HepG2 (cell line): ENCODE data around the gene TTC31. TPM values are rescaled to one million over a fixed set of nuclear protein-coding genes. Genes with fewer than 3 reads are reported as not detected.

Experiments used
- ATAC-seq: fragments of 200-7000 bp; cut with Tn5 transposase; 3 replicates; pipeline ENCODE4 v1.9.1; 2020; ENCODE audit warnings: mild to moderate bottlenecking, moderate library complexity
- BruUV-seq: library from RNA; stranded (reverse); fragments of 400-500 nt; replicated peaks from 2 replicates; lab custom pipeline; 2021; lab: Mats Ljungman, UMichigan
- CTCF ChIA-PET: fragments of 300-600 bp; formaldehyde crosslinking; extraction: SDS; loops from one replicate; lab custom pipeline; 2021; ENCODE audit warnings: low total read pairs, inconsistent platforms, low intra/inter-chr PET ratio; lab: Yijun Ruan, JAX
- POLR2A ChIA-PET: fragments of 350-600 bp; sonication (Branson Sonifier 250); formaldehyde crosslinking; loops from one replicate; lab custom pipeline; 2020; ENCODE audit warnings: antibody characterized with exemption, inconsistent platforms; lab: Yijun Ruan, JAX
- DNase-seq: peaks from one replicate; pipeline ENCODE4 v3.0.0-alpha.2; 2015; ENCODE audit warnings: low spot score
- FAIRE-seq: peaks from 3 replicates; lab custom pipeline; 2011; peaks lifted over from hg19 to GRCh38; lab: Jason Lieb, UNC
- H2AFZ ChIP-seq: one replicate; pipeline ENCODE4 v1.6.1; 2011; ENCODE audit warnings: low read length, inconsistent platforms
- H3K27ac ChIP-seq: fragments of 300-600 bp; 3 replicates; pipeline ENCODE4 v1.8.0; 2011; ENCODE audit warnings: mixed run types, mild to moderate bottlenecking, mixed read lengths, low read length, inconsistent platforms; ENCODE audit not compliant: insufficient read depth; ENCODE audit errors: extremely low read length
- H3K27me3 ChIP-seq, 2 experiments: fragments of 200-600 bp in 1 of 2; 2 replicates in 1 of 2; 3 replicates in 1 of 2; pipeline versions ENCODE4 v1.6.0 to v1.8.0; 2011; ENCODE audit warnings: low read length in 2 of 2, mild to moderate bottlenecking in 2 of 2, moderate library complexity in 2 of 2, inconsistent platforms in 1 of 2; ENCODE audit not compliant: insufficient read depth in 2 of 2, control insufficient read depth in 1 of 2
- H3K36me3 ChIP-seq, 2 experiments: fragments of 200-600 bp in 1 of 2; replicated peaks in 1 of 2; 2 replicates in 1 of 2; 3 replicates in 1 of 2; pipeline versions ENCODE4 v1.5.1 to v1.8.0; 2011; ENCODE audit warnings: low read length in 2 of 2, inconsistent platforms in 1 of 2; ENCODE audit not compliant: insufficient read depth in 2 of 2, control insufficient read depth in 1 of 2
- H3K4me1 ChIP-seq: 2 replicates; pipeline ENCODE4 v1.5.1; 2012; ENCODE audit warnings: low read length, inconsistent platforms; ENCODE audit not compliant: insufficient read depth
- H3K4me2 ChIP-seq: 2 replicates; pipeline ENCODE4 v1.6.0; 2011; ENCODE audit warnings: low read depth, low read length, inconsistent platforms
- H3K4me3 ChIP-seq, 3 experiments: fragments of 200-600 bp in 1 of 3; sonication (generic), shearing (Covaris generic) in 1 of 3; replicated peaks in 1 of 3; 2 replicates each; pipeline ENCODE4 v1.5.1; 2011 to 2016; ENCODE audit warnings: low read length in 3 of 3, inconsistent platforms in 2 of 3, low read depth in 2 of 3, mild to moderate bottlenecking in 2 of 3, control low read depth in 1 of 3, mixed read lengths in 1 of 3; ENCODE audit not compliant: insufficient read depth in 1 of 3
- H3K79me2 ChIP-seq: one replicate; pipeline ENCODE4 v1.6.1; 2011; ENCODE audit warnings: low read length, inconsistent platforms; ENCODE audit not compliant: insufficient read depth
- H3K9ac ChIP-seq: 2 replicates; pipeline ENCODE4 v1.6.0; 2011; ENCODE audit warnings: mild to moderate bottlenecking, low read depth, low read length, inconsistent platforms; ENCODE audit not compliant: insufficient read depth
- H3K9me3 ChIP-seq: 2 replicates; pipeline ENCODE4 v1.5.1; 2012; ENCODE audit warnings: mild to moderate bottlenecking, low read length
- H4K20me1 ChIP-seq: 2 replicates; pipeline ENCODE4 v1.6.0; 2011; ENCODE audit warnings: inconsistent platforms, mild to moderate bottlenecking, low read length, moderate library complexity; ENCODE audit not compliant: insufficient read depth
- FOXP1 ChIP-seq, 2 experiments: fragments of 450-650 bp in 1 of 2; IDR thresholded peaks; 2 replicates each; pipeline ENCODE4 v1.6.1; 2017 to 2018; ENCODE audit warnings: antibody characterized with exemption in 1 of 2
- MTF1 ChIP-seq: sonication (generic); formaldehyde crosslinking; IDR thresholded peaks from 2 replicates; pipeline ENCODE4 v1.5.0; 2020; ENCODE audit warnings: missing genetic modification reagents
- MYPOP ChIP-seq: sonication (generic); formaldehyde crosslinking; IDR thresholded peaks from 2 replicates; pipeline ENCODE4 v1.8.1; 2023; ENCODE audit warnings: mild to moderate bottlenecking, moderate library complexity, missing genetic modification reagents
- NFKBIZ ChIP-seq: IDR thresholded peaks from 2 replicates; pipeline ENCODE4 v1.6.1; 2018; ENCODE audit warnings: missing genetic modification reagents, missing compliant biosample characterization
- NFYC ChIP-seq: IDR thresholded peaks from 2 replicates; pipeline ENCODE4 v1.6.1; 2016; ENCODE audit warnings: missing genetic modification reagents, missing compliant biosample characterization
- RELA ChIP-seq: sonication (generic); formaldehyde crosslinking; IDR thresholded peaks from 2 replicates; pipeline ENCODE4 v1.4.0; 2020; ENCODE audit warnings: missing genetic modification reagents
- SETDB1 ChIP-seq: sonication (generic); formaldehyde crosslinking; IDR thresholded peaks from 2 replicates; pipeline ENCODE4 v1.5.1; 2020; ENCODE audit warnings: missing genetic modification reagents, mild to moderate bottlenecking, borderline replicate concordance
- SIN3A ChIP-seq: IDR thresholded peaks from 2 replicates; pipeline ENCODE4 v1.6.1; 2011; ENCODE audit warnings: low read depth, mild to moderate bottlenecking, control low read depth, low read length, borderline replicate concordance
- SKI ChIP-seq: fragments of 450-650 bp; IDR thresholded peaks from one replicate; pipeline ENCODE4 v1.6.1; 2018; ENCODE audit warnings: mild to moderate bottlenecking; ENCODE audit not compliant: partially characterized antibody
- TRAFD1 ChIP-seq: sonication (generic); formaldehyde crosslinking; IDR thresholded peaks from 2 replicates; pipeline ENCODE4 v1.5.1; 2020; ENCODE audit warnings: missing genetic modification reagents, mild to moderate bottlenecking, borderline replicate concordance
- ZFP36L1 ChIP-seq: sonication (generic); formaldehyde crosslinking; IDR thresholded peaks from 2 replicates; pipeline ENCODE4 v1.8.0; 2022; ENCODE audit warnings: mild to moderate bottlenecking, missing genetic modification reagents, moderate library complexity
- ZNF263 ChIP-seq: sonication (generic); formaldehyde crosslinking; IDR thresholded peaks from 2 replicates; pipeline ENCODE4 v1.4.0; 2020; ENCODE audit warnings: missing genetic modification reagents
- ZNF34 ChIP-seq: sonication (generic); formaldehyde crosslinking; IDR thresholded peaks from 2 replicates; pipeline ENCODE4 v1.4.0; 2020; ENCODE audit warnings: mild to moderate bottlenecking, missing genetic modification reagents, borderline replicate concordance
- WGBS: methylation state at CpG from one replicate; pipeline ENCODE4 v1.1.6; 2017; ENCODE audit warnings: low lambda C conversion rate; 5-methylcytosine and 5-hydroxymethylcytosine counted together
- in situ Hi-C: cut with HindIII; loops from 2 replicates; pipeline ENCODE4 v1.10.0; 2017; ENCODE audit warnings: low pct_unique_long_range_greater_than_20kb; ENCODE audit not compliant: extremely low pct_ligation_motif_present
- intact Hi-C: fragments of 100-400 bp; cut with micrococcal nuclease; formaldehyde crosslinking; loops from one replicate; pipeline ENCODE4 v1.10.0; 2022; ENCODE audit not compliant: unreplicated experiment
- polyA plus RNA-seq, 8 experiments: library from polyadenylated mRNA; depleted of rRNA in 3 of 8; stranded (reverse) in 7 of 8; unstranded in 1 of 8; fragments of >200 nt; fragmentation: Illumina TruSeq in 4 of 8; extraction: Trizol in 4 of 8; gene quantifications; 2 replicates each; pipeline versions ENCODE4 v1.2.1 to v1.2.3, GENCODE V29; 2011 to 2016; ENCODE audit warnings: low read depth in 4 of 8, missing spikeins in 1 of 8, mixed read lengths in 1 of 8; ENCODE audit not compliant: insufficient read depth in 1 of 8
- total RNA-seq, 5 experiments: library from RNA; depleted of rRNA; stranded (reverse); fragments of >200 nt; fragmentation: Illumina TruSeq; extraction: Trizol; gene quantifications; 2 replicates each; pipeline ENCODE4 v1.2.3, GENCODE V29; 2016; ENCODE audit warnings: low read depth in 1 of 5
- TF ChIP-seq, protein P1 (sequence below): sonication (generic); formaldehyde crosslinking; IDR thresholded peaks from 2 replicates; pipeline ENCODE4 v1.9.0; 2021; ENCODE audit warnings: missing genetic modification reagents, mild to moderate bottlenecking, borderline replicate concordance
- TF ChIP-seq, protein P2 (sequence below): sonication (generic); formaldehyde crosslinking; conservative IDR thresholded peaks from 2 replicates; pipeline ENCODE4 v1.8.1; 2023; ENCODE audit warnings: missing genetic modification reagents

The TTC31 gene
- total and polyA plus RNA-seq, 2 of the 13 experiments (the other 11 are each of a cell fraction or from before 2014, with no cell fraction given), result 28.3 to 39.5 TPM

DNA sequence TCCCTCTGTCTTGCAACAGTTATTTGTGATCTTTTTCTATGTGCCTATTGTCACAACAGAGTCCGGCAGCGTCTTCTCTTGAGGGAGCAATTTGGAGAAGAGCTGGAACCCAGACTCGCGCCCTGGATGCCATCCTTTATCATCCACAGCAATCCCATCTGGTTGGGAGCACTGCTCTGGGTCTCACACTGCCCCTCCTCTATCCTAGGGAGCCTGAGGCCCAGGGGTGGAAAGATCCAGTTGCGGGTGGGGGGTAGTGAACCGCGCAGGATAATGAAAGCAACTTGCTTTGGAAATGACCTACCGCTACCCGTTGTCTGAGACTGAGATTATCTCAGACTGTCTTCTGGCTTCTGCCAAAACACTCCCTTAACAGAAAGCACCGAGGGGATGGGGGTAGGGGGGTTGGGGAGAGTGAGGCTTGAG lies 23.9 kb upstream of the TTC31 start:
- Histone ChIP-seq H3K79me2 (peaks cover 31% of the 10 kb centered on the region), H3K36me3 (peaks cover 1 to 24% of the 10 kb centered on the region in 2 experiments), H3K27me3 (no peaks in the 10 kb centered on the region; a peak in 1 of 5 replicates), H3K27ac (peak overlapping the region; percentile 66), H3K9me3 (no peaks in the 10 kb centered on the region), H4K20me1 (peaks cover 4% of the 10 kb centered on the region; the same call in 1 of the 2 replicates), H3K4me2 (peak overlapping the region; percentile 98), H3K4me3 (peak overlapping the region; percentile 65 to 88 (median 86)), H3K4me1 (peaks cover 43% of the 10 kb centered on the region), H3K9ac (peak overlapping the region; percentile 87), H2AFZ (no peak overlapping the region)
- intact Hi-C loops (loop anchor here (1.0 to 2.0 kb wide), 3 partner anchors 14 to 70 kb away; partner anchors contain the start of genes AUP1, HTRA2 and MRPL53), in situ Hi-C loops (no loop called here)
- POLR2A ChIA-PET, result interaction anchor here (0.7 to 12.4 kb wide), 21 partner anchors 9 to 280 kb away, joined by 3 to 342 read pairs (median 11); partner anchors contain the start of genes AUP1, C2orf81, CCDC142 and DQX1
- TF ChIP-seq, protein P1, sequence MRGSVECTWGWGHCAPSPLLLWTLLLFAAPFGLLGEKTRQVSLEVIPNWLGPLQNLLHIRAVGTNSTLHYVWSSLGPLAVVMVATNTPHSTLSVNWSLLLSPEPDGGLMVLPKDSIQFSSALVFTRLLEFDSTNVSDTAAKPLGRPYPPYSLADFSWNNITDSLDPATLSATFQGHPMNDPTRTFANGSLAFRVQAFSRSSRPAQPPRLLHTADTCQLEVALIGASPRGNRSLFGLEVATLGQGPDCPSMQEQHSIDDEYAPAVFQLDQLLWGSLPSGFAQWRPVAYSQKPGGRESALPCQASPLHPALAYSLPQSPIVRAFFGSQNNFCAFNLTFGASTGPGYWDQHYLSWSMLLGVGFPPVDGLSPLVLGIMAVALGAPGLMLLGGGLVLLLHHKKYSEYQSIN, result no peak
- TF ChIP-seq RELA (no peak), ZNF263 (CRISPR knock-in tag) (peak; percentile 53; the same call in 1 of the 2 replicates), ZFP36L1 (no peak), ZNF34 (CRISPR knock-in tag) (no peak), NFYC (CRISPR knock-in tag) (no peak), MTF1 (no peak), FOXP1 (IDR thresholded peaks at IDR 0.05) (no peak), FOXP1 (CRISPR knock-in tag; IDR thresholded peaks at IDR 0.05) (no peak), SETDB1 (CRISPR knock-in tag) (no peak), NFKBIZ (CRISPR knock-in tag) (no peak), SKI (no peak), MYPOP (CRISPR knock-in tag) (0 out of 2 replicates have a peak, but pooled peaks have one; percentile 5), TRAFD1 (0 out of 2 replicates have a peak, but pooled peaks have one; percentile 28), SIN3A (0 out of 2 replicates have a peak, but pooled peaks have one; percentile 27)
- TF ChIP-seq, protein P2, sequence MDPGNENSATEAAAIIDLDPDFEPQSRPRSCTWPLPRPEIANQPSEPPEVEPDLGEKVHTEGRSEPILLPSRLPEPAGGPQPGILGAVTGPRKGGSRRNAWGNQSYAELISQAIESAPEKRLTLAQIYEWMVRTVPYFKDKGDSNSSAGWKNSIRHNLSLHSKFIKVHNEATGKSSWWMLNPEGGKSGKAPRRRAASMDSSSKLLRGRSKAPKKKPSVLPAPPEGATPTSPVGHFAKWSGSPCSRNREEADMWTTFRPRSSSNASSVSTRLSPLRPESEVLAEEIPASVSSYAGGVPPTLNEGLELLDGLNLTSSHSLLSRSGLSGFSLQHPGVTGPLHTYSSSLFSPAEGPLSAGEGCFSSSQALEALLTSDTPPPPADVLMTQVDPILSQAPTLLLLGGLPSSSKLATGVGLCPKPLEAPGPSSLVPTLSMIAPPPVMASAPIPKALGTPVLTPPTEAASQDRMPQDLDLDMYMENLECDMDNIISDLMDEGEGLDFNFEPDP (CRISPR knock-in tag), result 0 out of 2 replicates have a peak, but pooled peaks have one; percentile 30
- no peak for DNase-seq
- ATAC-seq, result no peak
- BruUV-seq, result no TSS peak
- WGBS, result 11% methylated on average over 10 of the region's 10 CpGs
- FAIRE-seq, result no peak
- CTCF ChIA-PET, result no interaction called here
